ENCODE measurements around the gene ABHD5.

ABHD5 gene

DNA sequence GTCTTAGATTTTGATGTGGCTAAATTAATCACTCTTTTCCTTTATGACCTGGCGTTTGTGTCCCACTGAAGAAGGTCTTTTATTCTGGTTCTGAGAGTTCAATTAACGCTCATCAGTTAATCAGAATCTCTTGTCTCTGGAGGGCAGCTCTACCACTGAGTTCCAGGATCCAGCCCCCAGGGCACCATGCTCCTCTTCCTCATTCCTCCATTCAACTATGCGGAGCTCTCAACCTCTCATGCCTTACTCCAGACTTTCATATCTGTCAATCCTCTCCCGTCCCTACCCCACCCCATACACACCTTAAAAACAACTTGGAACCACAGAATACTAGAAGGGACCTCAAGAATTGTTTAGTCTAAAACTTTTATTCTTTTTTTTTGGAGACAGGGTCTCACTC is 4.8 kb upstream of the ABHD5 start:
- in situ Hi-C loops (cut with HindIII; ENCODE audit: low sequenced_read_pairs): no loop called here

GRCh38 chr3:43686333-43686699 is 4.4 kb upstream of the ABHD5 start:
- in situ Hi-C loops (cut with HindIII; ENCODE audit: low sequenced_read_pairs): no loop called here

DNA sequence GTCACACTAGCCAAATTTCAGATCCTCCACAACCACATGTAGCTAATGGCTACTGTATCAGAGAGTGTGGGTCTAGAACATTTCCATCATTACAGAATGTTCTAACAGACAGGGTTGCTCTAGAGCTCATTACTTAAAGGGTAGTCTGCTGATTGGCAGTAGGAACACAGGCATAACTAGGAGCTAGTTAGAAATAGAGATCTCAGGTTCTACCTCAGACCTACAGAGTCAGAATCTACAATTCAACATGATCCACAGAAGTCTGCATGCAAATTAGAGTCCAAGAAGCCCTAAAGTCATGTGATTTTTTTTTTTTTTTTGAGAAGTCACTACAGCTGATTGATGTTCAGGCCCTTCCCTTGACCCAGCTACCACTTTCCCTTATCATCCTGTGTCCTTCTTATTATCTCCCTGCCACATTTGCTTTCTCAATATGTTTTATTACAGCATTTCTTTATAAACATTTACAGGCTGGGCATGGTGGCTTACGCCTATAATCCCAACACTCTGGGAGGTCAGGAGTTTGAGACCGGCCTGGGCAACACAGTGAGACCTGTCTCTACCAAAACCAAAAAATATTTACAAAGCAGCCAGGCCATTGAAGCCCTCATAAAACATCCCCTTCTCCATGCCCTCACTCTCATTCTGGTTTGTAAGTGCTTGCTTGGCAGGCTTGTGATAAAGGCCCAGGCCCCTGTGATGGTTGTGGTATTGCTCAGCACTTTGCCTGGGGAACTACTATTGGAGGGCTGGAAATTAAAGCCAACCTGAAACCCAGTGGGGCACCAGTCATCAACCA is 3.8 kb upstream of the ABHD5 start:
- in situ Hi-C loops (cut with HindIII; ENCODE audit: low sequenced_read_pairs): no loop called here

GRCh38 chr3:43687499-43687811 is 3.3 kb upstream of the ABHD5 start:
- in situ Hi-C loops (cut with HindIII; ENCODE audit: low sequenced_read_pairs): no loop called here

GRCh38 chr3:43688245-43688650 is 2.5 kb upstream of the ABHD5 start:
- in situ Hi-C loops (cut with HindIII; ENCODE audit: low sequenced_read_pairs): no loop called here

- in situ Hi-C loops (cut with HindIII; ENCODE audit: low sequenced_read_pairs): no loop called here
Observed at GRCh38 chr3:43689166-43689565, 1.6 kb upstream of the ABHD5 start.

DNA sequence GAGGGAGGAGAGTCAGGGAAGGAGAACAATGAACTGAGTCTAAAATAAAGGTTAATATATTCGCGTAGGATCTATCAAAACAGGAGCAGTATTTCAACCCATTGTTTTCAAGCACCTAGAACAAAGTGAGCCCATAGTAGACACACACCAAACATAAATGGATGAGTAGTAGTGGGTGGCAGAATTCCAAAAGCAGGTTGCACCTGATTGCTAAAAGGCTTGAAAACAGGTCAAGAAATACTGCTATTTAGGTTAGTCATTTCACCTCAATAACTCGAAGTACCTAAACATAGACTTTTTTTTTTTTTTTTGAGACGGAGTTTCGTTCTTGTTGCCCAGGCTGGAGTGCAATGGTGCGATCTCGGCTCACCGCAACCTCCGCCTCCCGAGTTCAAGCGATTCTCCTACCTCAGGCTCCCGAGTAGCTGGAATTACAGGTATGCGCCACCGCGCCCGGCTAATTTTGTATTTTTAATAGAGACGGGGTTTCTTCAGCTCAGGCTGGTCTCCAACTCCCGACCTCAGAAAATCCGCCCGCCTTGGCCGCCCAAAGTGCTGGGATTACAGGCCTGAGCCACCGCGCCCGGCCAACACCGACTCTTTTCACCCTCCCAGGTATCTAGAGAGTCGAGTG is 855 bp upstream of the ABHD5 start:
- in situ Hi-C loops (cut with HindIII; ENCODE audit: low sequenced_read_pairs): no loop called here

DNA sequence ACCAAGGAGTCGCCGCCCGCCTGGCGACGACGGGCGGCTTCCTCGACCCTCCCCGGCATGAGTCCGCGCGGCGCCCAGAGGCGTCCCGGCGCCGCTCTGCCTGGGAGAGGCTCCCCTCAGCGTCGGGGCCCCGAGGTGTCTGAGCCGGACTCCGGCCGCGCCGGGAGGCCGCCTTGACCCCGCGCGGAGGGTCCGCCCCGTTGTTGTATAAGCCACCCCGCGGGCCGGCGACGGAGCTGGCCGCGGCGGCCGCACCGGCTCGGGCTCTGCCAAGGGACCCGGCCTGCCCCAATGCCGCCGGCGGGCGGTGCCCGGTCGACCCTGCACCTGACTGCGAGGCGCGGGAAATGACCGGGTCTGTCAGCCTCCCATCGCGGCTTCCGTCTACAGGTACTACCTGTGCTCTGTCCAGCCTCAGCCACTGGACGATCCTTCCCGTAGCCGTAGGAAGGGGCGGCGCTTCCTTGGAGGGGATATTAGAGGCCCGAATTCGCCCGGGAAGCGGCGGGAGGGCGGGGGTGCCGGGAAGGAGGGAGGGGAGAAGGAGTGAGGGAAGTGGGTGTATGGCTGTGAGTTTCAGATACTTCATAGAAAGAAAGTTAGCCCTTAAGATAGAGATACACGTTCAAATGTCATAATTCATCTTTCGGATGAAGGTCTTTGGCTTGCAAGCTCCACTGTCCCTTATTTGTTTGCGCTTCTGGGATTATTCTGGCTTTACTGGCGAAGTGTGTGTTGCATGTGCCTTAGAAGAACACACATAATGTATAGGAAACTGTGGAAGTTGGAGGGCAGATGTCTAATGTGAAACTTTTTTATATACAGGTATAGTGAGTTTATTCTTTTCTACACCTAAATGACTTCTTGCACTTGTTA is 620 bp downstream of the ABHD5 start:
- in situ Hi-C loops (cut with HindIII; ENCODE audit: low sequenced_read_pairs): no loop called here

DNA sequence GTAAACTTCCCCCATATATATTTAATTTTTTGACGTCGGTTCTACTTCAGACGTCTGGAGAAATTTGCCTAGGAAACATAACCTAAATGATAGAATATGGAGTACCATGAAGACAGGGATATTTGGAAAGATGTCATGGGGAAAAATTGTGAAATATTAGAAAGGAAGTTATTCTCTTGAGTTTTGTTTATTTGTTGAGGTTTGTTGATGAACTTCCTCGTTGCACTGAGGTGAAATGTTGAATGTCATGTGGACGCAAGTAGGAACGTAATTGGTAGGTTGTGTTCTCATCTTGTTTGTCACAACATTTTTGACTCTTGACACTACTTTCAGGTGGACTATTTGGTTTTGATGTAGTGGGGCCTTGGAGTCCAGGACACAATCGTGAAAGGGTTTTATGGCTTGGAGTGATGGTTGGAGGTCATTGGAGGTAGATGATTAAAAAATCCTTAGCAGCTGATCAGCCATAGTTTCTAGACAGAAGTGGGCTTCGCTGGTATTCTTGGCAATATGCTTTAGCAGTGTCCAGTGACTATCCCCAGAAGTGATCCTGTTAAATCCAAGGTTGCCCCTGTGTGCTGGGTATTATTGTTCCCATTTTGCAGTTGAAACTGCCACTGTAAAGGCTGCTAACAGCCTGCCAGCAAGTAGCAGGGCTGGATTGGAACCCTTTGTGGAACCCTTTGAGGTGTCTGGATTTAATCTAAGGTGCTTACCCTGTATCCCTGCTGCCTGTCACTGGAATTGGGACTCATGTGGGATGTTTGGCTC is 1.5 kb downstream of the ABHD5 start:
- in situ Hi-C loops (cut with HindIII; ENCODE audit: low sequenced_read_pairs): no loop called here

DNA sequence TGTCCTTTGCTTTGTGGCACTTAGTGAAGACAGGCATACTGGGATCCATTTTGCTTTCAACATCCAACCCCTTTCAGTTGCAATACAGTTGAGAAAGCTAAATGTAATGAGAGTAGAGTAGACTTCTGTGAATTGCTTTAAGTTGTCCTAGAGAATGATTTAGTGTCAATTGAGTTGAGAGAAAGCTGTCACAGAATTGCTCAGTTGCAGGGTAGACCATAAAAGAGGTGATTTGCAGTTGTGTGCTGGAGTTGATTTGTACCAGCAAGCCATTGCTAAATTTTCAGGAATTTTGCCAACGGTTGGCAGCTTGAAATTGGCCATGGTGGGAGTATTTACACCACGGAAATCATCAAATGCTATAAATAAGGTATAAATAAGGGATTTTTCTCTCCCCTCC is 2.2 kb downstream of the ABHD5 start:
- in situ Hi-C loops (cut with HindIII; ENCODE audit: low sequenced_read_pairs): no loop called here

DNA sequence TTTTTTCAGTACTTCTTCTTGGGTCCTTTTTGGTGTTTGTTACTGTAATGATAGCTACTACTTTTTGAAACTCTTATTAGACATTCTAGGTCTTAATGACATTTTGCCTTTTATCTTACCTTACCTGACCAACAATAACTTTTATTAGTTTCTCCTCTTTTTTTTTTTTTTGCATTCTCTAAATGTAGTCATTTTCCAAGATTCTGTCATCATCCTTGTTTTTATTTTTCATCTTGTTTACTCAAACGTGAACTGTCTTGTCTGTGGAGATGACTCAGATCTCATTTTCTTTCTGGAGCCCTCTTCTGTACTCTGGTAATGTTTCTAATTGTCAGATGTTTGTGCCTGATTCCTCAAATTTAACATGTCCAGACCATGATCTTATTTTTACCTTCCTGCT is 2.9 kb downstream of the ABHD5 start:
- in situ Hi-C loops (cut with HindIII; ENCODE audit: low sequenced_read_pairs): no loop called here

DNA sequence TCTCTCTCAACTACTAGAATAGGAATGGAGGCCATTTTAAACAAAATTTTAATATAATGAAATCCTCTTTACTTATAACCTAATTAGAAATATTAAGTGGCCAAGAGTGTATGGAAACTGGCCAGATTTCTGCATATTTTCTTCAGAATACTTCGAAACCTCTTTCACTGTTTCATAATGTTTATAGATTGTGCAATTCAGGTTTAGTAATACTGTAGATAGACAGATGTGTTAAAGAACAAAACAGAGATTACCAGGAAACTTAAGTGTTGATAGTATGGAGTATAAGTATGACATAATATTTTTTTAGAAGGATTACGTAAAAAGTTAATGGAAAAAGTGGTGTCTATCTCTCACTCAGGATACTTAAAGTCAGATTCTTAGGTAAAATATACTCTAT is 4.7 kb downstream of the ABHD5 start:
- in situ Hi-C loops (cut with HindIII; ENCODE audit: low sequenced_read_pairs): no loop called here

DNA sequence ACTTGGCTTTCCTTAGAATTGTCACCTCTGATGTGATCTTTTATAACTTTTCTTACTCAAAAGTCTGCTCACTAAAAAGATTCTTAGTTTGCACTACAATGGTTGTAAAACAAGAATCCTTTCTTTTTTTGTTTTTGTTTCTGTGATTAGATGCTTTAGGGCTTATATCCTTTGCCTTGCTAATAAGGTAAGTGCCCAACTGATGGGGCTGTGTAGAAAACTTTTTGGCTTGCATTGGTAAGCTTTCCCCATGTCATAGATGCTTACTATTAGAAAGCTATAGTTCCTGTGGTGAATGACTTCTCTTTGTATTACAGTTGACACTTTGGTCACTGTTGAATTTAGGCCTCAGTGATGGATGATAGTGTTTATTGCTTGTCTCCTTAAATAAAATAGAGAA is 5.1 kb downstream of the ABHD5 start:
- in situ Hi-C loops (cut with HindIII; ENCODE audit: low sequenced_read_pairs): no loop called here

GRCh38 chr3:43696441-43696840 is 5.7 kb downstream of the ABHD5 start:
- in situ Hi-C loops (cut with HindIII; ENCODE audit: low sequenced_read_pairs): no loop called here

GRCh38 chr3:43696881-43697280 is 6.1 kb downstream of the ABHD5 start:
- in situ Hi-C loops (cut with HindIII; ENCODE audit: low sequenced_read_pairs): no loop called here

DNA sequence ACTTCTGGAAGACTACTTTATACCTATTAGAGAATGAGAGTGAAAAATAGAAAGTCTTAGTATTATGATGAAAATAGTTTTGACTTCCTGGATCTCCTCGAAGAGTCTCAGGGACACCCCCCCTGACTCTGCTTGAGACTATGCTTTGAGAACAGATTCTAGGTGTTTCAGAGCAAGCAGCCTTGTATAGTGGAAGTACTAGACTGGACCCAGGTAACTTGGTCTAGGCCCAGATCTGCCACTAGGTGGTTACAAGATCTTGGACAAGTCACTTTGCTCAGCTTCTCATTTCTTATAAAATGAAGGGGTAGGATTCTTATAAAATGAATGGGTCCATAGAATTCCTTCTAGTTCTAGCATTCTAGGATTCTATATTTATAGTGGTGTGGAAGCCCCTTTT is 9.1 kb downstream of the ABHD5 start:
- in situ Hi-C loops (cut with HindIII; ENCODE audit: low sequenced_read_pairs): no loop called here

GRCh38 chr3:43704697-43705096 is 14.0 kb downstream of the ABHD5 start:
- in situ Hi-C loops (cut with HindIII; ENCODE audit: low sequenced_read_pairs): no loop called here

- in situ Hi-C loops (cut with HindIII; ENCODE audit: low sequenced_read_pairs): no loop called here
Observed at GRCh38 chr3:43706342-43706741, 15.6 kb downstream of the ABHD5 start.

GRCh38 chr3:43707266-43707665 is 16.5 kb downstream of the ABHD5 start:
- in situ Hi-C loops (cut with HindIII; ENCODE audit: low sequenced_read_pairs): no loop called here

- in situ Hi-C loops (cut with HindIII; ENCODE audit: low sequenced_read_pairs): no loop called here
Observed at GRCh38 chr3:43707998-43708397, 17.3 kb downstream of the ABHD5 start.

DNA sequence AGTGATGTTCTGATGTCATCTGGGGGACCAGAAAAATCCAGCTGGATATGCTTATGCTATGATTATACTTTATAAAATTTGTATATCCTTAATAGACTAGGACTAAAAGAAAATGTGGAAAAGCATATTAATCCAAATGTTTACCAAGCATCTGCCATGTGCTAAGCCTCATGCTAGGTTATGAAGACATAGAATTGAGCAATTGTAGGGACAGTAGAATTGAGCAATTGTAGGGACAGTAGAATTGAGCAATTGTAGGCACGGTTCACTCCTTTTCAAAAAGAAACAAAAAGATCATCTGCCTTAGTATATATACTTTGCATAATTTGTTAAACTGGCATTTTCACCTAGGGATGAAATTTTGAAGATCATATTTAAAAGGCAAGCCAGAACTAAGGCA is 18.3 kb downstream of the ABHD5 start:
- in situ Hi-C loops (cut with HindIII; ENCODE audit: low sequenced_read_pairs): no loop called here

All from DLD1 (cell line).